ENCODE measurements around the gene NACC2. TPM values are rescaled to one million over a fixed set of nuclear protein-coding genes. Genes with fewer than 3 reads are reported as not detected.

Gene NACC2
- total RNA-seq, 1 experiment from 2014 or later, result 62.0 TPM

GRCh38 chr9:135995816-135996215, 99.3 kb downstream of the NACC2 start:
- intact Hi-C loops (cut with micrococcal nuclease; ENCODE audit: unreplicated experiment) (loop anchor here (2.0 kb wide), 1 partner anchor 61 kb away; no protein-coding TSS in a partner anchor), in situ Hi-C loops (cut with HindIII; ENCODE audit: low pct_unique_long_range_greater_than_20kb, low sequenced_read_pairs) (no loop called here)
- CTCF ChIA-PET, result no interaction called here
- no peak for TF ChIP-seq TCF7L2 (IDR thresholded peaks at IDR 0.05; ENCODE audit: low read depth, low read length)
- no peak for TF ChIP-seq SIN3A (IDR thresholded peaks at IDR 0.05; ENCODE audit: borderline replicate concordance, insufficient read depth, low read depth, low read length)
- TF ChIP-seq, protein P1, sequence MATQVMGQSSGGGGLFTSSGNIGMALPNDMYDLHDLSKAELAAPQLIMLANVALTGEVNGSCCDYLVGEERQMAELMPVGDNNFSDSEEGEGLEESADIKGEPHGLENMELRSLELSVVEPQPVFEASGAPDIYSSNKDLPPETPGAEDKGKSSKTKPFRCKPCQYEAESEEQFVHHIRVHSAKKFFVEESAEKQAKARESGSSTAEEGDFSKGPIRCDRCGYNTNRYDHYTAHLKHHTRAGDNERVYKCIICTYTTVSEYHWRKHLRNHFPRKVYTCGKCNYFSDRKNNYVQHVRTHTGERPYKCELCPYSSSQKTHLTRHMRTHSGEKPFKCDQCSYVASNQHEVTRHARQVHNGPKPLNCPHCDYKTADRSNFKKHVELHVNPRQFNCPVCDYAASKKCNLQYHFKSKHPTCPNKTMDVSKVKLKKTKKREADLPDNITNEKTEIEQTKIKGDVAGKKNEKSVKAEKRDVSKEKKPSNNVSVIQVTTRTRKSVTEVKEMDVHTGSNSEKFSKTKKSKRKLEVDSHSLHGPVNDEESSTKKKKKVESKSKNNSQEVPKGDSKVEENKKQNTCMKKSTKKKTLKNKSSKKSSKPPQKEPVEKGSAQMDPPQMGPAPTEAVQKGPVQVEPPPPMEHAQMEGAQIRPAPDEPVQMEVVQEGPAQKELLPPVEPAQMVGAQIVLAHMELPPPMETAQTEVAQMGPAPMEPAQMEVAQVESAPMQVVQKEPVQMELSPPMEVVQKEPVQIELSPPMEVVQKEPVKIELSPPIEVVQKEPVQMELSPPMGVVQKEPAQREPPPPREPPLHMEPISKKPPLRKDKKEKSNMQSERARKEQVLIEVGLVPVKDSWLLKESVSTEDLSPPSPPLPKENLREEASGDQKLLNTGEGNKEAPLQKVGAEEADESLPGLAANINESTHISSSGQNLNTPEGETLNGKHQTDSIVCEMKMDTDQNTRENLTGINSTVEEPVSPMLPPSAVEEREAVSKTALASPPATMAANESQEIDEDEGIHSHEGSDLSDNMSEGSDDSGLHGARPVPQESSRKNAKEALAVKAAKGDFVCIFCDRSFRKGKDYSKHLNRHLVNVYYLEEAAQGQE (IDR thresholded peaks at IDR 0.05; ENCODE audit: insufficient read depth in 1 of 2, low read depth in 2 of 2, low read length in 1 of 2), result no peak
- TF ChIP-seq POLR2AphosphoS5 (IDR thresholded peaks at IDR 0.05; ENCODE audit: low read depth, low read length), result no peak
- TF ChIP-seq, protein P2, sequence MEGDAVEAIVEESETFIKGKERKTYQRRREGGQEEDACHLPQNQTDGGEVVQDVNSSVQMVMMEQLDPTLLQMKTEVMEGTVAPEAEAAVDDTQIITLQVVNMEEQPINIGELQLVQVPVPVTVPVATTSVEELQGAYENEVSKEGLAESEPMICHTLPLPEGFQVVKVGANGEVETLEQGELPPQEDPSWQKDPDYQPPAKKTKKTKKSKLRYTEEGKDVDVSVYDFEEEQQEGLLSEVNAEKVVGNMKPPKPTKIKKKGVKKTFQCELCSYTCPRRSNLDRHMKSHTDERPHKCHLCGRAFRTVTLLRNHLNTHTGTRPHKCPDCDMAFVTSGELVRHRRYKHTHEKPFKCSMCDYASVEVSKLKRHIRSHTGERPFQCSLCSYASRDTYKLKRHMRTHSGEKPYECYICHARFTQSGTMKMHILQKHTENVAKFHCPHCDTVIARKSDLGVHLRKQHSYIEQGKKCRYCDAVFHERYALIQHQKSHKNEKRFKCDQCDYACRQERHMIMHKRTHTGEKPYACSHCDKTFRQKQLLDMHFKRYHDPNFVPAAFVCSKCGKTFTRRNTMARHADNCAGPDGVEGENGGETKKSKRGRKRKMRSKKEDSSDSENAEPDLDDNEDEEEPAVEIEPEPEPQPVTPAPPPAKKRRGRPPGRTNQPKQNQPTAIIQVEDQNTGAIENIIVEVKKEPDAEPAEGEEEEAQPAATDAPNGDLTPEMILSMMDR (IDR thresholded peaks at IDR 0.05), result no peak
- Histone ChIP-seq H3K27ac (ENCODE audit: low read length) (no peak overlapping the region), H3K4me1 (ENCODE audit: control insufficient read depth, insufficient read depth, low read length) (peaks cover 17% of the 10 kb centered on the region), H3K9me3 (ENCODE audit: control insufficient read depth, insufficient read depth, low read depth, low read length) (no peaks in the 10 kb centered on the region), H3K36me3 (ENCODE audit: control insufficient read depth, insufficient read depth, low read length) (no peaks in the 10 kb centered on the region), H3K4me3 (ENCODE audit: low read depth in 2 of 2, low read length in 2 of 2) (no peak overlapping the region), H3K27me3 (ENCODE audit: control insufficient read depth, insufficient read depth, low read length) (no peaks in the 10 kb centered on the region)
- BruUV-seq (replicated peaks), result no TSS peak
- ATAC-seq (no peak), DNase-seq (ENCODE audit: low read depth, low spot score) (no peak)
- POLR2A ChIA-PET, result no interaction called here

DNA sequence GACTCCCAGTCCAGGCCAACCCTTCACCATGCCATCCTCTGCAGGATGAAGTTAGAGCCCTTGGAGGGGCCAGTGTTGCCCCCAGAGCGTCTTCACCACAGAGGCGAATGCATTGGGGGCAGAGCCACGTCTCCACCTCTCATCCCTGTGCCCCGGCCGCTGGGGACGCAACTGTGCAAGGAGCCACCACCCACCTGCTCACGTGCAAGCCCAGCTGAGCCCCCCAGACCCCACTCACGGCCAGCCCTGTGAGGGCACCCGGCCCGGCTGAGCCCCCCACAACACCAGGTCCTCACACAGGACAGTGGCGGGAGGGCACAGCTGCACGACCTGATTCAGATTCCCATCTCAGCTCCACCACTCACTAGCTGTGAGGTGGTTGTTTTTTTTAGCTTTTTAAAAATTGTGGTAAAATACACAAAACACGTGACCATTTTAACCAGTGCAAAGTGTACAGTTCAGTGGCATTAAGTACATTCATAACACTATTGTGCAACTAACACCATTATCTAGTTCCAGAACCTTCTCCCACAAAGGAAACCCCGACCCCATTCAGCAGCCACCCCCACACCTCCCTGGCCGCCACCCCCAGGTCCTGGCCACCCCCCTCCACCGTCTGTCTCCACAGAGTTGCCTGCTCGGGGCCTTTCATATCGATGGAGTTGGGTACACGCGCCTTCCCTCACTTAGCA, 100.4 kb downstream of the NACC2 start:
- ChIA-PET POLR2A (no interaction called here), CTCF (no interaction called here)
- Histone ChIP-seq H3K4me1 (ENCODE audit: control insufficient read depth, insufficient read depth, low read length) (peaks cover 17% of the 10 kb centered on the region), H3K36me3 (ENCODE audit: control insufficient read depth, insufficient read depth, low read length) (no peaks in the 10 kb centered on the region), H3K27me3 (ENCODE audit: control insufficient read depth, insufficient read depth, low read length) (no peaks in the 10 kb centered on the region), H3K9me3 (ENCODE audit: control insufficient read depth, insufficient read depth, low read depth, low read length) (no peaks in the 10 kb centered on the region), H3K27ac (ENCODE audit: low read length) (no peak overlapping the region), H3K4me3 (ENCODE audit: low read depth in 2 of 2, low read length in 2 of 2) (no peak overlapping the region)
- DNase-seq (ENCODE audit: low read depth, low spot score), result no peak
- in situ Hi-C loops (cut with HindIII; ENCODE audit: low pct_unique_long_range_greater_than_20kb, low sequenced_read_pairs), result no loop called here
- BruUV-seq (replicated peaks), result no TSS peak
- ATAC-seq, result no peak
- no peak for TF ChIP-seq POLR2AphosphoS5 (IDR thresholded peaks at IDR 0.05; ENCODE audit: low read depth, low read length)
- TF ChIP-seq TCF7L2 (IDR thresholded peaks at IDR 0.05; ENCODE audit: low read depth, low read length), result no peak
- TF ChIP-seq, protein P1 (IDR thresholded peaks at IDR 0.05; ENCODE audit: insufficient read depth in 1 of 2, low read depth in 2 of 2, low read length in 1 of 2), result no peak
- TF ChIP-seq, protein P2 (IDR thresholded peaks at IDR 0.05), result no peak
- no peak for TF ChIP-seq SIN3A (IDR thresholded peaks at IDR 0.05; ENCODE audit: borderline replicate concordance, insufficient read depth, low read depth, low read length)
- intact Hi-C loops (cut with micrococcal nuclease; ENCODE audit: unreplicated experiment), result no loop called here
